Measurements from ENCODE around the gene KCTD11. TPM values are rescaled to one million over a fixed set of nuclear protein-coding genes. Genes with fewer than 3 reads are reported as not detected.

Gene KCTD11
- total RNA-seq = 14.9 and 20.6 TPM in 2 replicates

GRCh38 chr17:7351665-7352502 is at the start of gene KCTD11:
TSS of gene KCTD11 (plus strand) at chr17:7352162.

DNA sequence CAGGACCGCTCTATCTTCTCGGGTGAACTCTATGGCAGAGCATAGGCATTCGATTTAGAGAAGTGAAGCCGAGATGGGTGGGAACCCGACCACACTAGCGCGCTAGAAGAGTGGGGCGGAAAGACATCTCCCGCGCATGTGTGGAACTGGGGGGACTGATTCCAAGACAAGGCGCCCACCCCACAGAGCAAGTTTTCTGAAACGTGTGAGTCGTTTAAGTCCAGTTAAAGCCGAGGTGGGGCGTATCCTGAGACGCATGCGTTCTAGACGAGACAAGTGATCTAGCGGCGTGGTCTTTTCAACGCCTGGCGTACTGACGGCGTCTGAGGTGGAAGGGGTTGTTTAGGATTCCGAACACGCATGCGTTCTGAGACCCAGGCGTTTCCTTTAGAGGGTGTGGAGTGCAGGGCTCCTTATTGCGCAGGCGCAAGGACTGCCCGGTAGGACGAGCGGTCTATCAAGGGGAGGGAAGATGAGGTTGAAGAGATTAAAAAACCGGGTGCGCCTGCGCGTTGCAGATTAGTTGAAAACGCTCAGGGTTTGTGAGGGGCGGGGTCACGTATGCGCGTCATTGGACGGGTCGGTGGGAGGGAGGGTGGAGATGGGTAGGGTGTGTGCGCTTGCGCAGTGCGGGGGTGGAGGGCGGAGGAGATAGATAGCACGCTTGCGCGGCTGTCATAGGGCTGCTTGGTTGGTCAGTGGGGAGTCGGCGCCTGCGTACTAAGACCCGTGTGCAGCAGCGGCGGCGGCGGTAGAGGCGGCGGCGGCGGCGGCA is 44.9 kb upstream of the KCTD11 start, which contains the start of gene EIF5A:
EIF5A (plus strand) TSS at position 718 of the 775 bp plus-strand sequence. CDS start 2,008 bp downstream, outside the sequence.

DNA sequence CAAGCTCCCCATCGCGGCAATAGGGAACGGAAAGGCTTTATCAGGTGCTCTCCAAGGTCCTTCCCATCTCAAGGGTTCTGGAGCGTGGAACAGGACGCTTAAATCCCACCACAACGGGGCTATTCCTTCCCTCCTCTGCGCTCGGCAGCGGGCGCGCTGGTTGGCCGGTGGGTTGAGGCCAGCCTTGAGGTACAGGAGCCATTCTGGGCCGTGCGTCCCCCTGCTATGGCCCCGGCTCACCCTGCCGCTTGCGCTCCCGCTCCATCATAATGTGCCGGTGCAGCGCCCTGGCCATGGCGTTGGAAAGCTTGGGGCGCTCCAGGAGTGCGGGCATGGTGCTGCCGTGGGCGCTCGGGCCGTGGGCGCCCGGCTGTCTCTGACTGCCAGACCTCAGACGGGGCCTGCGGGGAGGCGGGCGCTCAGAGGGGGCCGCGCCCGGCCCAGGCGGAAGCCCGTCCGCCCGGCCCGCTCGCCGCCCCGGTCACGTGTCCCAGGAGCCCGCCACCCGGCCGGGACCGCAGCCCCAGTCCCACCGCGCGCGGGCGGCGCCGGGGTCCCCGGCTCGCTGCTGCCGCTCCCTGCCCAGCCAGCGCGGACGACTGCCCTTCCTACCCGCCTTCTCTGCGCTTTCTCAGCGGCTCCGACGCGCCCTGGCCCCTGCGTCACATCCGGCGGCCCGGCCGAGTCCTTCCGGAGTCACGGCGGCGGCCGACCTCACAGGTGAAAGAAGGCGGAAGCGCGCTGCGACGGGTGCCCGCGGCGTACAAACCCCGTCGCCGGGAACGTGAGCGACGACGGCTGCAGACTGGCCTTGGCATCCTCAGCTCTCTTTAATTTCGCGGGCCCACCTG is 37.0 kb upstream of the KCTD11 start, which contains the start of gene GPS2:
GPS2 (minus strand) TSS at position 642 of the 851 bp plus-strand sequence; CDS start at position 334, 308 bp downstream.

DNA sequence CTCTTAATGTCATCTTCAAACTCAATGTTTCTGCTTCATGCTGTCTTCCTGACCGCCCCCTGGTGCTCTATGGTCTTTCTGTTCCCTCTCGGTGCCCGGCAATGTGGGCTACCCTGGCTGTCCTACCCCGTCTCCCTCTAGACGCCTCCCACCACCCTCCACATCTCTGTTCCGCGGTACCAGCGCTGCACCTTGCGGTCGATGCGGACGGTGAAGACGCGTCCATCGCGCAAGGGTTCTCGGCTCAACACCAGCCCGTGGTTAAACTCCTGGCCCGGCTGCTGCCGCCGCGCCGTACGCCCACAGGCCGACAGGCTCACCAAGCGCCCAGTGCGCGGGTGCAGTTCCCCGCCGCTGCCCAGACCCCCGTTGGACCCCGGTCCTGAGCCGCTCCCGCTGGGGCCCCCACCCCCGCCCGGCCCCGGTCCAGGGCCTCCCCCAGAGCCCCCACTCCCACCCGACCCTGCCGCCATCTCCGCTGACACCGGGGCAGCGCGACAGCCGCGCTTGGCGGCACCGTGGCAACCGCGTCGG is 23.1 kb upstream of the KCTD11 start, which contains the start of gene NEURL4:
NEURL4 (minus strand) TSS at position 496 of the 534 bp plus-strand sequence; CDS start at position 473, 23 bp downstream.

GRCh38 chr17:7336240-7337175 is 15.5 kb upstream of the KCTD11 start, which contains the start of gene ACAP1:
TSS of gene ACAP1 (plus strand) at chr17:7336529. CDS start at chr17:7336735, 206 bp downstream.

DNA sequence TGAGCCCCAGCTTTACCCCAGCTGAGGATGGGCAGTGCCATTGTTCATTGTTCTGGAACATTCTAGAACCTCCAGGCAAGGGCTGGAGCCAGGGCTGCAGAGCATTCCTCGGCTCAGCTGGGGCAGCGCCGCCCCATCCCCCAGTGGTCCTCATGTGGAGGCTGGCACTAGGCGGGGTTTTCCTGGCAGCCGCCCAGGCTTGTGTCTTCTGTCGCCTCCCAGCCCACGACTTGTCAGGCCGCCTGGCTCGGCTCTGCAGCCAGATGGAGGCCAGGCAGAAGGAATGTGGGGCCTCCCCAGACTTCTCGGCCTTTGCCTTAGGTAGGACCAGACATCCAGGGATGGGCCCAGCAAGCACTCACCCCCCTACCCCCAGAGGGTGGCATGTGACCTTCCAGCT is 3.1 kb downstream of the KCTD11 start, which contains the start of gene TMEM95:
TMEM95 (plus strand) TSS at position 104 of the 400 bp plus-strand sequence; CDS start at position 153, 49 bp downstream.

DNA sequence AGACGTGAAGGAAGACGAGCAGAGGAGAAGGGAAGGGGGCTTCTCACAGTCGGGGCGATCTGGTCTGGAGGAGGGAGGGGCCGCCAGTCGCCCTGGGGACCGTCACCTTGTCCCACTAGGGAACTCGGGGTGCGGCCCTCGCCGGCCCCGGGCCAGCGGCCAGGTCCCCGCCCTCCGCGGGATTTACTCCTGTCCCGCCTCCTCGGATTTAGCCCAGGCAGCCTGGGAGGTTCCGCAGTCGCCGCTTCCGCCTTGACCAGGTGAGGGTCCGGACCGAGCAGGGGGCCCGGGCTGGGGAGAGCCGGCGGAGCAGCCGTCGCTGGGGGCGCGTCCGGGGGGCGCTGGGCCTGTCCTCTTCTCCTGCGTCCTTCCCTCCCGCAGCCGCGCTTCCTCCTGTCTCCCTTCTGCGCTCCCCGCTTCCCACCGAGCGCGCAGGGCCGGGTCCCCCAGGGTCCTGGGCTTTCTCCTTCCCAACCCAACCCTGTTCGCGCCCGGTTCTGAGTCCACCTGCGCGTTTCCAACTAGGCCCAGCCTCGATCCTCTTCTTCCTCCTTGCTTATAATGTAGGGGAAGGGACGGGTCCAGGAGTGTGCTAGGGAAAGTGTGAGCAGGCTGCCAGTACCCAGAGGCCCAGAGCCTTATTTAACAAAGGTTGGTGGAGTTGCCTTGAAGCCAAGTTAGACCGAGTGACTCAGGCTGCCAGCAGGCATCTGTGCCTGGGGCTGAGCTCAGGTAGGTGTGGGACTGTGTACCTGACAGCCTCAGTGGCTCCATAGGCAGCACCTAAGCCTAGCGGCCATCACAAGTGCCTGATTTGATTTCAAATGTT is 29.1 kb downstream of the KCTD11 start, which contains the start of gene TNK1:
TNK1 (plus strand) TSS at position 235 of the 829 bp plus-strand sequence. CDS start 1,838 bp downstream, outside the sequence.

GRCh38 chr17:7394452-7395191 is 42.7 kb downstream of the KCTD11 start, which contains the start of gene PLSCR3:
TSS of gene PLSCR3 (minus strand) at chr17:7394525. CDS start at chr17:7394110, 415 bp downstream.

DNA sequence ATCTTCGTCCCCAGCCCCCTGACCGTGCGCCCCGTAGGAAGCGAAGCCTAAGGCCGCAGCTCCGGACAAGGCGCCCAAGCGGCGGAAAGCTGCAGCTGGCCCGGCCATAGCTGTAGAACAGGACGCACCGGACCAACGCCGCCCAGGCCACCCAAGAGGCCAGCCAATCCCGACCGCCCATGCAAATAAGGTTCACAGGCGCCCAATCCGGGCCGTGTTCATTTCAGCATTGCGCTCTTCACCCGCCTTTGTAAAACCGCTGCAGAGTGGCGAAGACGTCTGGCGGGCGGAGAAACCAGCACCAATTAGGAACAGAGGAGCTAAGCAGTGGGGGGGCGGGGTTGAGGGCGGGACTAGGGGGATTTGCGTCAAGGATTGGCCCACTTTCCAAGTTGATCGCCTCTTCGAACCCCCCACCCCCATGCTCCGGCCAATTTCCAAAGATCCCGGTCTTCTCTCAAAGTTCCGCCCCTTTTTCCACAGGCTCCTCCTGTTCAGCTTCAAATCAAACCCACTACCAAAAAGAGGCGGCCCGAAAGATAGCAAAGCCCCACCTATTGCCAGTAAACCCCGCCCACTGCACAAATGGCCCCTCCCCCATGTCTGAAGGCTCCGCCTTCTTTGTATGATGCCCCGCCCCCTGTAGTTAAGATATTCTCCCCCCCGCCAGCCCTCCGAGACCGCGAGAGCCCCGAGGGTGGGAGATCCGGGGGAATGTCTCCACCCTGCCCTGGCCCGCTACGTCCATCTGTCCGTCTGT is 52.2 kb downstream of the KCTD11 start, which contains the start of gene TMEM256:
TMEM256 (minus strand) TSS at position 121 of the 760 bp plus-strand sequence; CDS start at position 108, 13 bp downstream.

Other genes with a start within 250 kb of the KCTD11 start
- not detected in 2 replicates for gene ASGR2, start 237.3 kb upstream of the KCTD11 start, total RNA-seq
- 0.18 and 1.1 TPM in 2 replicates for gene ASGR1, start 172.8 kb upstream of the KCTD11 start, total RNA-seq
- gene DLG4, start 132.3 kb upstream of the KCTD11 start, total RNA-seq = 17.3 and 17.7 TPM in 2 replicates
- 559 and 643 TPM in 2 replicates for gene ACADVL, start 132.2 kb upstream of the KCTD11 start, total RNA-seq
- gene DVL2, start 117.6 kb upstream of the KCTD11 start, total RNA-seq = 33.4 and 33.9 TPM in 2 replicates
- 41.3 and 81.2 TPM in 2 replicates for gene PHF23, start 112.7 kb upstream of the KCTD11 start, total RNA-seq
- 160 and 299 TPM in 2 replicates for gene GABARAP, start 109.7 kb upstream of the KCTD11 start, total RNA-seq
- 65.3 and 66.3 TPM in 2 replicates for gene CTDNEP1, start 100.4 kb upstream of the KCTD11 start, total RNA-seq
- gene ELP5, start 99.9 kb upstream of the KCTD11 start, total RNA-seq = 22.5 and 28.7 TPM in 2 replicates
- 0.16 and 2.0 TPM in 2 replicates for gene CLDN7, start 89.7 kb upstream of the KCTD11 start, total RNA-seq
- 0.18 TPM in 1 of 2 replicates, not detected in the other for gene SLC2A4, start 70.4 kb upstream of the KCTD11 start, total RNA-seq
- not detected in 2 replicates for gene YBX2, start 57.5 kb upstream of the KCTD11 start, total RNA-seq
- gene EIF5A, start 44.5 kb upstream of the KCTD11 start, total RNA-seq = 521 and 571 TPM in 2 replicates
- gene GPS2, start 36.8 kb upstream of the KCTD11 start, total RNA-seq = 35.7 and 67.1 TPM in 2 replicates
- gene NEURL4, start 22.8 kb upstream of the KCTD11 start, total RNA-seq = 10.8 and 15.7 TPM in 2 replicates
- gene ACAP1, start 15.6 kb upstream of the KCTD11 start, total RNA-seq = not detected in 2 replicates
- gene TMEM95, start 3.0 kb downstream of the KCTD11 start, total RNA-seq = not detected in 2 replicates
- under 0.01 and 0.18 TPM in 2 replicates for gene TNK1, start 28.9 kb downstream of the KCTD11 start, total RNA-seq
- gene PLSCR3, start 42.4 kb downstream of the KCTD11 start, total RNA-seq = 62.9 and 82.3 TPM in 2 replicates
- gene TMEM256, start 51.9 kb downstream of the KCTD11 start, total RNA-seq = 147 and 158 TPM in 2 replicates
- 7.8 and 12.5 TPM in 2 replicates for gene NLGN2, start 55.7 kb downstream of the KCTD11 start, total RNA-seq
- gene SPEM1, start 68.2 kb downstream of the KCTD11 start, total RNA-seq = not detected in 2 replicates
- gene SPEM2, start 73.5 kb downstream of the KCTD11 start, total RNA-seq = not detected in 2 replicates
- gene SPEM3, start 76.7 kb downstream of the KCTD11 start, total RNA-seq = not detected in 2 replicates
- gene TMEM102, start 83.3 kb downstream of the KCTD11 start, total RNA-seq = 2.9 and 3.8 TPM in 2 replicates
- 1.8 and 3.4 TPM in 2 replicates for gene FGF11, start 87.3 kb downstream of the KCTD11 start, total RNA-seq
- 6.9 and 8.3 TPM in 2 replicates for gene CHRNB1, start 92.9 kb downstream of the KCTD11 start, total RNA-seq
- gene ZBTB4, start 127.5 kb downstream of the KCTD11 start, total RNA-seq = 20.4 and 27.2 TPM in 2 replicates
- not detected in 2 replicates for gene SLC35G6, start 129.3 kb downstream of the KCTD11 start, total RNA-seq
- gene POLR2A, start 132.2 kb downstream of the KCTD11 start, total RNA-seq = 57.0 and 69.2 TPM in 2 replicates
- gene TNFSF12, start 196.9 kb downstream of the KCTD11 start, total RNA-seq = 39.2 and 40.1 TPM in 2 replicates
- gene TNFSF13, start 206.6 kb downstream of the KCTD11 start, total RNA-seq = 2.8 and 11.4 TPM in 2 replicates
- gene SENP3, start 209.8 kb downstream of the KCTD11 start, total RNA-seq = 42.2 and 62.5 TPM in 2 replicates
- gene CD68, start 227.5 kb downstream of the KCTD11 start, total RNA-seq = 19.3 and 30.1 TPM in 2 replicates
- 156 and 212 TPM in 2 replicates for gene MPDU1, start 231.7 kb downstream of the KCTD11 start, total RNA-seq
- not detected in 2 replicates for gene SOX15, start 237.9 kb downstream of the KCTD11 start, total RNA-seq